Measurements from ENCODE around the gene C10orf143.

DNA sequence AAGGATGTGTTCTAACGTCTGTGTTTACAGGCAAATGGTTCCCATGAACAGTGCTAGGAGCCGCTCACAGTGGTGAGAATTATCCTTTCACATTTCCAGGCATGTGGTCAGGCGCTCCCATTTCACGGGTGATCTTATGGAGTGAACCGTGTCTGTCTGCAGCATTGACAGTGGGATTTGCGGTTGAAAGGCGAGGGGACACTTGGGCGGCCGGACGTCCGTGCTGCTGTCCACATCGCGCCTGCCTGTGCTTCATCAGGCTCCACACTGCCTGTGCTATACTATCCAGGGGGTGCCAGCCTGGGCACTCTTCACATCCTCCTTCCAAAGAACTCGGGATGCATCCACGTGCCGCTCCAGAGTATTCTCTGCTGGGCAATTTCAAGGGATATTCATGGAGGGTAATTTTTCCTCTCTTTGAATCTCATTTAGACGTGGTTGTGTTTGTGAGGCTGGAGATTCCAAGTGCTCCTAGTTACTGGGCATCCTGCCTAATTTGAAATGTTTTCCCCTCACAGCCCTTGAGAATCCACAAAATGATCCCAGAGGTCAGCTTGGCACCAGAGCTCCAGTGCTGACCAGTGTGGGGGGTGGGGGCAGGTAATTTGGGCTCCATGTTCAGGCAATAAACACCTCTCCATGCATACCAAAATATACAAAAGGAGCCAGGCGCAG, 84.7 kb downstream of the C10orf143 start:
- TF ChIP-seq POLR2A (IDR thresholded peaks at IDR 0.05): no peak
- TF ChIP-seq, protein P1, sequence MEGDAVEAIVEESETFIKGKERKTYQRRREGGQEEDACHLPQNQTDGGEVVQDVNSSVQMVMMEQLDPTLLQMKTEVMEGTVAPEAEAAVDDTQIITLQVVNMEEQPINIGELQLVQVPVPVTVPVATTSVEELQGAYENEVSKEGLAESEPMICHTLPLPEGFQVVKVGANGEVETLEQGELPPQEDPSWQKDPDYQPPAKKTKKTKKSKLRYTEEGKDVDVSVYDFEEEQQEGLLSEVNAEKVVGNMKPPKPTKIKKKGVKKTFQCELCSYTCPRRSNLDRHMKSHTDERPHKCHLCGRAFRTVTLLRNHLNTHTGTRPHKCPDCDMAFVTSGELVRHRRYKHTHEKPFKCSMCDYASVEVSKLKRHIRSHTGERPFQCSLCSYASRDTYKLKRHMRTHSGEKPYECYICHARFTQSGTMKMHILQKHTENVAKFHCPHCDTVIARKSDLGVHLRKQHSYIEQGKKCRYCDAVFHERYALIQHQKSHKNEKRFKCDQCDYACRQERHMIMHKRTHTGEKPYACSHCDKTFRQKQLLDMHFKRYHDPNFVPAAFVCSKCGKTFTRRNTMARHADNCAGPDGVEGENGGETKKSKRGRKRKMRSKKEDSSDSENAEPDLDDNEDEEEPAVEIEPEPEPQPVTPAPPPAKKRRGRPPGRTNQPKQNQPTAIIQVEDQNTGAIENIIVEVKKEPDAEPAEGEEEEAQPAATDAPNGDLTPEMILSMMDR (IDR thresholded peaks at IDR 0.05 in 4 of 5, conservative IDR thresholded peaks at IDR 0.05 in 1 of 5): no peak
